GM18508 (cell line): ENCODE data around the gene TENT4A.

Experiments
- ATAC-seq: cut with Tn5 transposase; IDR thresholded peaks from one replicate; pipeline ENCODE4 v1.9.1; 2021; ENCODE audit warnings: moderate number of reproducible peaks; ENCODE audit not compliant: insufficient read depth, unreplicated experiment

The TENT4A gene

DNA sequence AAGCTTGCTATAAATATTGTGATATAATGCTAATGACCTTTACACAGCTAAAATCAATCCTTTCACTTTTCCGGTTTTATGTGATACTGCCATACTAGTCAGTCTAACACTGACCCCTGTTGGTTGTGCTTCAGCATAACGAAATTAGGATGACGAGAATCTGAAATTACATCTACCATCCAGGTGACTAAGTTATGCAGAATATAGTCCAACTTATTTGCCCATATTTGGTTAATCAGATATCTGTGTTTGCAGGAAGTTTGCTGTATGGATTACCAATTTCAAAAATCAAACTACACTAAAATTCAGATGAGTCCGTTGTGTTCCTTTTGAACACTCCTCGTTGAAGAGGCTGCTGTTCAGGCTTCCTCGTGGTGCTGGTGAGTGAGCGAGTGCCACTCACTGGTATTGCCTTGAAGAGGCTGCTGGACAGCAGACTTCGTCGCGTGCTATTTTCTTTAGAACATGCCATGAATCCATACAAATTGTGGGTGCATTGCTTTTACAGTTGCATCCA, 32.5 kb downstream of the TENT4A start:
- peak; percentile 54 for ATAC-seq

DNA sequence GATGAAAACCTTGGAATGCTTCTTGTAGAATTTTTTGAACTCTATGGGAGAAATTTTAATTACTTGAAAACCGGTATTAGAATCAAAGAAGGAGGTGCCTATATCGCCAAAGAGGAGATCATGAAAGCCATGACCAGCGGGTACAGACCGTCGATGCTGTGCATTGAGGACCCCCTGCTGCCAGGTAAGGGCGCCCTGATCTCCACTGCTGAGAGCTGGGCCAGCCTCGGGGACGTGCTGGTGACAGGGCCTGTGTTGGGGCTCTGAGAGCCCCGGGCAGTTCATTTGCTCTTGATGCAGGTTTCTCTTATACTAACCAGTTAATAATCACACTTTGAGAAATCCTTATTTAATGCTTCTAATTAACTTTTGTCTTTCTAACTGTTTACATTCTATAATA, 33.0 kb downstream of the TENT4A start:
- ATAC-seq, result no peak

DNA sequence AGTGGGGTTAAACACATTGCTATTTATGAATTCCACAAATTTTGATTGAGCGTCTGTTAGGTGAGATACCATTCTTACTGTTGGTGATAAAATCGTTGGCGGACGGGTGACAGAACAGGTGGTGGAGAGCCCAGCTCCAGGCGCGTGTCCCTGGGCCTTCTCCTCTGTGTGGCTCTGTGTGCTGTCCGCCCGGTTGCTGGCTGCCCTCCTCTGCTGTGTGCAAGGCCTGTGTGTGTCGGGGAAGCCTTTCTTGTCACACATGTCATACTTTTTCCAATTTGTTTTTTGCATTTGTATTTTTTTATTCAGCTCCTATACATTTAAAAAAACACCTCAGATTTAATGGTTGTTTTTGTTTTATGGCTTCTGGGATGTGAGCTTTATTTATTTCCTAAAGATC, 33.9 kb downstream of the TENT4A start:
- no peak for ATAC-seq

DNA sequence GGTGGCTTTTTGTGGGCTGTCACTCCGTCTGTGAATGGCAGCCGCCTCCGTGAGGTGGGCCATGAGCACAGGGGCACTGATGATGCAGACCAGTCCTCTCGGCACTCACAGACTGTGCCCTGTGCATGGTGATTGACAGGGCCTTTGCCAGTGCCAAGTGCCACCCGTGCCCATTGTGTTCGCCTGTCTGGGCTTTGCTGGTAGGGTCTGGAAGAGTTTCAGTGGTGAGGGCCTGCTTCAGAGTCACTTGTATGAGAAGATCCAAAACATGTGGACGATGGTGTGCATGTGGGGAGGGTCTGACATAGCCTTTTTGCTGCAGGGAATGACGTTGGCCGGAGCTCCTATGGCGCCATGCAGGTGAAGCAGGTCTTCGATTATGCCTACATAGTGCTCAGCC, 34.9 kb downstream of the TENT4A start:
- no peak for ATAC-seq

DNA sequence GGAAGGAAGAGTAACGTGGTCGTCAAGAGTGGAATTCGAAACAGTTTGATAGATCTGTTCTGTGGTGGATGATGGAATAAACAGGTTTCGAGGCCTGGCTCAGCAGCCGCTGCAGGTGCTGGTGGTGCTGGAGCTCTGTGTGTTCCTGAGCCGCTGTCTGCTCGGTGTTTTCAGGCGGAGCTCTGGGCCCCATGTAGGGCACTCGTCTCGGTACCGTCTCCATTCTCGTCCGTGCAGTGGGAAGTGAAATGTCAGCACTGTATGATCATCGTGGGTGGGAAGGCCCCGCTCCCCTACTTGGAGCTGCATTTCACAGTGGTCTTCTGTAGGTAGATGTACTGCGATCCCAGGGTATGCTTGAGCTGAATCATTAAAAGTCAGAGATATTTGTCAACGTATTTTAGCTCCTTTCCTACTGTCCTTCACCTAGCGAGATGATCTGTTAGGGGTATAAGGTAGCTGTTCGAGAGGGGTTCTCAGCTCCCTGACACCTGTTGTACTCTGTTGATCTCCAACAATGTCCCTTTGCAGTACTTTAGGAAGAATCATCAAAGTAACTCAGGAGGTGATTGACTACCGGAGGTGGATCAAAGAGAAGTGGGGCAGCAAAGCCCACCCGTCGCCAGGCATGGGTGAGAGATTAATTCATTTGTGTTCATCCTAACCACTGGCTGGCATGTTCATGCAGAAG, 35.9 kb downstream of the TENT4A start:
- no peak for ATAC-seq

DNA sequence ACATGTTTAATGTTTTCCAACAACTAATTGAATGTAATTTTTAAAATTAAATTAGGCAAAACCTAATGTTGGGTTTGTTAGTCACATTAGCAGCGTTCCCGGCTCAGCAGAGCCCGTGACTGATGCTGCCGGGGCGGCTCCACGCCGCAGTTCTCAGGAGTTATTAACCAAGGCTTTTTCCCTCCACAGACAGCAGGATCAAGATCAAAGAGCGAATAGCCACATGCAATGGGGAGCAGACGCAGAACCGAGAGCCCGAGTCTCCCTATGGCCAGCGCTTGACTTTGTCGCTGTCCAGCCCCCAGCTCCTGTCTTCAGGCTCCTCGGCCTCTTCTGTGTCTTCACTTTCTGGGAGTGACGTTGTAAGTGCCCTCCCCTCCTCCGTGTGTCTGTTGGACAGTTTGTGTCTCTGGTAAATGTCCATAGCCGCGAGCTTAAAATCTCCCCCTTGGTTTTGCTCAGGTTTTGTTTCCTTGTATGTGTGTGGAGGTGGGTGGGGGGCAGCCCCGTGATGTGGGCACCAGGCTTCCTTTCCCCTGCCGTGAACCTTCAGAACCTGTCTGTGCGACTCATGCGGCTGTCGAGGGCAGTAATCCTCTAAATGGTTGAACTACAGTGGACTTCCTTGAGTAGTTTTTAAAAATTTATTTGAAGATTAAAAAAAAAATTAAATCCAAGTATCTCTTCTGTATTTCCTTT, 37.1 kb downstream of the TENT4A start:
- ATAC-seq, result no peak

DNA sequence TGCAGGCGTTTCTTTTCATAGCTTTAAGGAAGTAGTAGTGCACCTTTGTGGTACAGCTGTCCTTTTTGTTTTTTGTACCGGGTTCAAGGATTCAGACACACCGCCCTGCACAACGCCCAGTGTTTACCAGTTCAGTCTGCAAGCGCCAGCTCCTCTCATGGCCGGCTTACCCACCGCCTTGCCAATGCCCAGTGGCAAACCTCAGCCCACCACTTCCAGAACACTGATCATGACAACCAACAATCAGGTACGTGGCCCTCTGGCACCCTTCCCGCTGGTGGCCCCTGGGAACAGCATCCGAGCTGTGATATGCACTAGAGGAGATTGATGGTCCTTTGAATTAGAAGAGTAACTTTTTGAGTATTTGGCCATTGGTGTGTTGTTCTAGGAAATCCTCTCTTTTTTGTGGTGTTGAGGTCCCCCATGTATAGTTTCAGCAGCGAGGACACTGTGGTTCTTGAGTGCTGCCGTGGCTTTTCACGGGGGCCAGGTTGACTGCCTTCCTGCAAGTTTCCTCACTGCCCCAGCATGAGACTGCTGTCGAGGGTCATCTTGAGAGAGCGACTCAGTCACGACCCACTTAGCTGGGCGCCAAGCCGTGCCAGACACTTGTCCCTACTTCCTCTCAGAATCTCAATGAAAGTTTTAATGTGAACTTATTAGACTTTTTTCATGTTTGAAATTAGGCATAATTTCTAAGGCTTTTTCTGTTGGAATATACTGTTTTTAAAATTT, 37.9 kb downstream of the TENT4A start:
- no peak for ATAC-seq

DNA sequence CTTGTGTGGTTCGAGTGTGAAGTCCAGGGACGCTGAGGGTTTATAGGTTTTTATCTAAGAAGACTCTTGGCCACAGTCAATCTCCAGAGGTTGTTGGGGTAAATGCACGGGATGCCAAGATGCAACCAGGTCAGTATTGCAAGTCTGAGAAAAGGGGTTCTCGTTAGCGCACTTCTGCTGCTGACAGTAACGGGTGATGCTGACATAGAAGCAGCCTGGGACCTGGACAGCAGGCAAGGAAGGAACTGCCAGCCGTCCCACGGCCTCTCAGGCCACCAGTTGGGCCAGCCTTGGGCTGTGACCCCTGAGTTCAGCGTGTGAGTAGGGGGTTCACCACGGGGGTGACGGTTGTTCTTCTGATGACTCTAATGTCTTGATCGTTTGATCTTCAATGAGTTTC, 39.0 kb downstream of the TENT4A start:
- no peak for ATAC-seq

DNA sequence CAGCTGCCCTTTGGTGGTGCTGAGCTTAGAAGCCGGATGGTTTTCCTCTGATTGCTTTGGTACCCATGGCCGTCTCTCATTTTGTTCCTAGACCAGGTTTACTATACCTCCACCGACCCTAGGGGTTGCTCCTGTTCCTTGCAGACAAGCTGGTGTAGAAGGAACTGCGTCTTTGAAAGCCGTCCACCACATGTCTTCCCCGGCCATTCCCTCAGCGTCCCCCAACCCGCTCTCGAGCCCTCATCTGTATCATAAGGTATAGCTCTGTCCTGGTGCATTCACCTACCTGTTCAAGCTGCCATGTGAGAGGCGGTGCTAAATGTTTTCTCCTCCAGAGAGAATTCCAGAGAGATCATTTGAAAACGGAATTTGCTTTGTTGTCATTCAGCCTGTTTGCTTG, 39.5 kb downstream of the TENT4A start:
- no peak for ATAC-seq

DNA sequence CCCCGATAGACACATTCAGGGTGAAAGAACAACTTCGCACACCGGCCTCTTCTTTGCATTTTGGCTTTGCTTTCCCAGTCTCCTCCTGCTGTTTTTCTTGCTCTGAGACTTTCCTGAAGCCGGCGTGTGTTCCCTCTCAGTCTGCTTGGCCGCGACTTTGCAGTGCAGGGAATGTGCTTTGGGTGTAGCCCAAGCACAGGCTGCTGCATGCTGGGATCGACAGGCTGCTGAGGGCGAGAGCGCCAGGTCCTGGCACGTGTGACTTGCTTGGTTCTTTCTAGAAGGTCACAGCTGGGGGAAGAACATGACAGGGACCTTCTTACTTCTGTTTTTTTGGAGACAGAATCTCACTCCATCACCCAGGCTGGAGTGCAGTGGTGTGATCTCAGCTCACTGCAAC, 40.6 kb downstream of the TENT4A start:
- no peak for ATAC-seq

DNA sequence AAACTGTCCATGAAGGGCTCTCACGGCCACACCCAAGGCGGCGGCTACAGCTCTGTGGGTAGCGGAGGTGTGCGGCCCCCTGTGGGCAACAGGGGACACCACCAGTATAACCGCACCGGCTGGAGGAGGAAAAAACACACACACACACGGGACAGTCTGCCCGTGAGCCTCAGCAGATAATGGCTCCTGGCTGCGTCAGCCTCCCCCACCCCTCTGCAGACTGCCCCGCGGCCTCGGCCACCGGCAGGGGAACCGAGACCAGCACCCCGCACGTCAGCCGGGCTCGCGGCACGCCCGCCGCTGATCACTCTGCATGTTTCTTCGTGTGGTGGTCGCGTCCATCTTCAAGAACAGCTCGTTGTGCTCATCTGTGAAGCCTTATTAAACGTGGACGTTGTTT, 41.5 kb downstream of the TENT4A start:
- ATAC-seq, result peak; percentile 37

DNA sequence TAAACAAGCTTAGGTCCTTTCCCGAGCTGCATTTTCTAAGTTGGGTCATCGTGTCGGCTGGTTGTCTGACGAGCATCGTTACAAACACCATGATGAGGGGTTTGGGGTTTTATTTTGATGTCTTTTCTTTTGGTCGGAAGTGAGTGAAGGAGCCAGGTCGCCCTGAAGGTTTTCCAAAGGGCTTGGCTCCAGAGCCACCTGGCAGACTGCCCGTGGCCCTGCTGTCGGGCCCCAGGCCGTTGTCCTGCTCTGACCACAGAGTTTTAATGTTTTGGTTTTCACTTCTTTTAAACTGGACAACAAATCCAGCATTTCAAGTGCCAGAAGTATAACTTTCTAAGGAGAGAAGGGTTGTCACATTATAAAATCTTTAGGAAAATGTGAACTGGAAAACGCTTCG, 42.3 kb downstream of the TENT4A start:
- no peak for ATAC-seq

DNA sequence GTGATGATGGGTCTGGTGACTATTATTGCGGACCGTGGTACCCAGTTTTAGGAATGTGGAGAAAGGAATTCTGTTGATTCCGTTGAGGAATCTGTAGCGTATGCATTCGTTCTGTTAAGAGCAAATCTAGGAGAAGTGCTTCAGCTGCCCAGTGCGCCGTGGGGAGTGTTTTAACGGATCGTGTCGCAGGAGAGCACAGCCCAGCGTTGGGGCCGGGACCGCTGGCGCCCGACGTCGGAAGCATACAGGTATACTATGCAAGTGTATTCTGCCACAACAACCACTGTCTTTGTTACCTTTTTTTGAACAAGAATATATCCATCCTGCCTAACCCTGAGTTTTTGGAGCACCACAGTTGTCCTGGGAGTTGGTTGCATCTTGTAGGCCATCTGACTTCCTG, 42.7 kb downstream of the TENT4A start:
- ATAC-seq, result no peak

DNA sequence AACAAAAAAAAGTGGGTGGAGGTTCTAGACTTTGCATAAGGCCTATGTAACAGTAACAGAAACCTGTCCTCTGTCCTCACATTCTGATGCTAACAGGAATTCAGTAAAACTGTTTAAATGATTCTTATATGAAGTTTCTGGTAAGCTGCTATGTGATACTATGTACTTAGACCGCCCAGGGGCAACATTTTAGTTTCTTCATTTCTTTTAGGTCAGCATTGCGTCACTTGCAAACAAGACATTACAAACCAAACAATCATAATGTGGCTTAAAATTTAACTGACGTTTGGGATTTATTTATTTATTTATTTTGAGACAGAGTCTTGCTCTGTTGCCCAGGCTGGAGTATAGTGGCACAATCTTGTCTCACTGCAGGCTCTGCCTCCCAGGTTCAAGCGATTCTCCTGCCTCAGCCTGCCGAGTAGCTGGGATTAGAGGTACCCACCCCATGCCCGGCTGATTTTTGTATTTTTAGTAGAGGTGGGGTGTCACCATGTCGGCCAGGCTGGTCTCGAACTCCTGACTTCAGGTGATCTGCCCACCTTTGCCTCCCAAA, 44.3 kb downstream of the TENT4A start:
- no peak for ATAC-seq

DNA sequence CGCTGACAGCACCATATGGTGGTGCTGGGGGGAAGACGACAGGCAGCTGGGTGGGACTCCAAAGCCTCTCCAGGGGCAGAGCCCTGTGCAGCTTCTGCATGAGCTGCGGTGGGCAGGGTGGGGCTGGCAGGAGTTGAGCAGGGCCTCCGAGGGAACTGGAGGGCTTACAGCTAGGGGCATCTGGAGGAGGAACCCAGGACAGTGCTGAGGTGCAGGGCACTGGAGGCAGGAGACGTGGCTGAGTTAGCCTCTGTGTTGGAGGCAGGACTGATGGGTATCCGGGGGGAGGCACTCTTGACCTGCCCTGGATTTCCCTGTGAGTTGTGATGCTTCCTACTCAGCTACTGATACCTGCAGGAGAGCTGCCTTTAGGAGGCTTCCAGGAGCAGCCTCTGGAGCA, 45.0 kb downstream of the TENT4A start:
- ATAC-seq, result no peak

DNA sequence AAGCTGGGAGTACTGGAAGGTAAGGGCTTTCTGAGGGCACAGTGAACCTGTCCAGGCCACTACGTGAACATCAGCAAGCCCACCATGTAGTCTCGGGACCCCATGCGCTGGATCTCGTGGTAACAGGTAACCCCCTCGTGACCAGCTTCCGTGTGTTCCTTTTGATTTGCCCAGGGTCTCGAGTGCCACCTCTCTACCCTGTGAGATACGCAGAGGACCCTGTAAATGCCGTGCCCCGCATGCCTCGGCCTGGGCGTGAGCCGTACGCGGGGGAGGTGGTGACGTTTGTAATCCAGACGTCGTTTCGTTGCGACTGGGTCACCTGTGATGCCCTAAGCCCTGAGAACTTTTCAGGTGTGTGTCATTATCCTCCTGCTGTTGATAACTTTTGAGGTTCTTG, 45.5 kb downstream of the TENT4A start:
- no peak for ATAC-seq

DNA sequence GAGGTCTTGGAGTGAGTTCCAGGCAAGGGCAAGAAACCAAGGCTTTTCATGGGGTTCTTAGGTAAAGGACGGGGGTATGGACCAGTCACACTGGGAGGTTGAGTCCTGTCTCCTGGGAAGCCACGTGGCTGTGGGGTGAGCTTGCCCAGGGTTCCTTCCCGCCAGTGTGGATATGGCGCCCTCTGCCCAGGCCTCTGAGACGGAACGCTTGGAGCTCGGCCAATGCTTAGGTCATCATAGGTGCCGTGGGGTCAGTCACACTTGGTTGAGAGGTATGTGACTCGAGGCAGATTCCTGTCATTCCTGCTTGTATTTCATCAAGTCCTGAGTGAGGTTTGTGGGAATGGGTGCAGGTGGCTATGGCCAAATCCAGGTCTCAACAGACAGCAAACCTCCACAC, 46.2 kb downstream of the TENT4A start:
- ATAC-seq, result no peak

DNA sequence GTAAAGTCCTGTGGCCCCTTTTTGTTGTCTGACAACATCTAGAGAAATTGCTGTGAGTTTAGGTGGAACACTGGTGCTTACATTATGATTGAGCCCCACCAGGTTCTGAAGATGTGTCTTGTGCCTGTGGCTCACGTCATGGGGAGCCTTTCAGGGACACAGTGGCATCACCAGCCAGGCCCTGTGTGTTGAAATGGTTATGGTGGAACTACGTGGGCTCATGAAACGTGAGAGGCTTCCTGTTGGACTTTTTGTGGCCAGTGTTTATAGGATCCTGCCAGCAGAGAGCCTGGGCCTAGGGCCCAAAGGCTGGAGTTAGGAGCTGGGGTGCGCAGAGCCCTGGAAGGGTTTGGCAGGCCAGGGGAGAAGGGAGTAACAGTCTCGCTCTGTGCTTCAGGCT, 46.8 kb downstream of the TENT4A start:
- ATAC-seq, result no peak

DNA sequence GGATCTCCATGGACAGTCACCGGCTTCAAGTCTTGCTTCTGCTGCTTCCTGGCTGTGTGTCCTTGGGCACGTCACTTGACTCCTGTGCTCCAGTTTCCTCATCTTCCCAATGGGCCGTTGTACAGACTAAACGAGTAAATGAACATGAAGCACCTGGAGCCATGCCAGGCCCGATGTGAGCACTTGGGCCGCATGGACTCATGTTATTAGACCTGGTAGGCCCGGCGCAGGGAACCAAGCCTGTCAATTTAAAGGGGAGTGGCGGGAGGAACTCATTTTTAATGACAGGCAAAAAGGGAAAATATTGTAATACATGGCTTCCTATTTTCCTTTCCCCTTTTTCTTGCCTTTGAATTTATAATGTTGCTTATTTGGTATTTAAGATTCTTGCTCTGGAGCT, 47.5 kb downstream of the TENT4A start:
- no peak for ATAC-seq

DNA sequence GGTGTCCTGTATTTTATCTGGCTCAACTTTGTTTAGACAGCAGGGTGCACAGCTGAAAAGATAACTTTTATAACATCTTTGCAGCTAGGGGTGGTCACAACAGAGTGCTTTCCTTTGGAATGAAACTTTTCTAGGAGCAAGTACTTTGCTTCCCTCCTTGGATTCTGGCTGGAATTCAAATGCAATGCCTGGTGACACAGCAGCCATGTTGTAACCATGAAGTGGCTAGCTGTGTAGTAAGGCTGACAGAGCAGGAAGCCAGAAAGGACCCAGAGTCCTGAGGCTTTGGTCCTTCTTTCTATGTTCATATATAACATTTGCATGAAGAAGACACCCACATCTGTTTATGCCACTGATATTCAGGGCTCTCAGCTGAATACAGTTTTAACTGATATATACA, 48.1 kb downstream of the TENT4A start:
- no peak for ATAC-seq

DNA sequence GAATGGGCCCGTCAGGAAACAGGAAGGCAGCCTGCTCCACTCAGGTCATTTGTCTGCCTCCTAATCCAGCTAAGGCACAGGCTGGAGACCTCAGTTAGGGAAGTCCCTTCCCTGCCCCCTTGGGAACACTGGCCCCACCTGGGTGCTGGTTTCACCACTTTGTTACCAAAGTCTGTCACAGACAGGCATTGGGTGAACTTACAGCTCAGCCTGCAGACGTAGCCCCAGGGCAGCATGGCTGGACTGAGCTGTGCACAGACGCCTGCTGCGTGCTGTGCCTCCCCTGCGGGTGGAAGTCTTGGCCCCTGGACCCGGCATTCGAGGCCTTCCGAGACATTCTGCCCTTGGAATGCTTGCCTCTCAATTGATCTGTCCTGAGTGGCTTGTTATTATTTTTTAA, 48.9 kb downstream of the TENT4A start:
- no peak for ATAC-seq
